Activated CD4-positive, alpha-beta T cell treated with anti-CD3 and anti-CD28 coated beads, Interleukin-2, amount 50 U/mL, for 24 hours (primary cell): ENCODE data around the gene HOXD4.

ENCODE experiments used
- DNase-seq, 2 donors: peaks; one replicate each; pipeline ENCODE4 v3.0.0-alpha.2; 2020; ENCODE audit warnings: low read depth in 1 of 2, low spot score in 1 of 2

Gene HOXD4

DNA sequence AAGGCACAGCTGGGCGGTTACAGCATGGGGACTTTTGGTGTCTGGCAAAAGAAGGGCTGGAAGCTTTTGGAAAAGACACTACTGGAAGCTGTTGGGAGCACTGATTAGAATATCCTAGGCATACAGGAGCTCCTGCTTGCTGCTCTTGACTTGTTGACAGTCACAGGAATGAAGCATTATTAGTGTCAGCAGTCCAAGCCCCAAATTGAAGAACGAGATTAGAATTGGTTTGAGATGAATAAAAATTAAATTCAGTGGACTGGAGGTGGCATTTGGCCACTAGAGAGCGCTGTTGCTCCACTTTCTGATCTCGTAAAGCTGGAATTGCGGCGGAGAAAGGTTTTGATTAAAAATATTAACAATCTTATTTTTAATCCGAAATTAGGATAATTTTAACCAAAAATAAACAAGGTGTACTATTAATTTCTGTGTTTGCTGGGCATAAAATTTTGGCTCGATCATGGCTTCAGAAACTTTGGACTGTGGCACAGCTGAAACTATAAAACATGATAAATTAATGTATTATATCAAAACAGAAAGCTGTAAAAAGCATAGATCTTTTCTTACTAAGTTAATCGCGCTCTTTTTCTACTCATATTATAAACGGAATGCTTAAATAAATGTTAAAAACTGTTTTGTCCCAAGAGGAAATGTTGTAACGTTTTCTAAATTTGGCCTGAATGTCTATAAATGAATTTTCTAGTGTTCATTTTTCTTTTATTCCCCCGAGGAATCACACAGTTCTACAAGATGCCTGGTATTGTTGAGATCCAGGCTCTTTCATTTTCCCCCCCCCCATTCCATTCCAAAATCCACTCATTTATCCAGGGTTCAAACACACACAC is 24.2 kb upstream of the HOXD4 start:
- peak; percentile 52 to 60 for DNase-seq

DNA sequence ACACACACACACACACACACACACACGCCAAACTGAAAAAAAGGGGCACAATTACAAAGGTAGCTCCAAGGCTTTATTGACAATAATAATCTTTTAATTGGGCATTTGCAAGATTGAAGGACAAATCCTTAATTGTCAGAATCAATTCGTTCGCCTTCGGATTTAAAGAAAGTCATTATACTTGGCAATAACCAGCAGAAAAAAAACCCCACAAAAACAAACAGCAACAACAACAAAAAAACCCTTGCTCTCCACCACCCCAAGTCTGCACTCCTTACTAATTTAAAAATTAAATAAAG is 23.6 kb upstream of the HOXD4 start:
- no peak for DNase-seq

DNA sequence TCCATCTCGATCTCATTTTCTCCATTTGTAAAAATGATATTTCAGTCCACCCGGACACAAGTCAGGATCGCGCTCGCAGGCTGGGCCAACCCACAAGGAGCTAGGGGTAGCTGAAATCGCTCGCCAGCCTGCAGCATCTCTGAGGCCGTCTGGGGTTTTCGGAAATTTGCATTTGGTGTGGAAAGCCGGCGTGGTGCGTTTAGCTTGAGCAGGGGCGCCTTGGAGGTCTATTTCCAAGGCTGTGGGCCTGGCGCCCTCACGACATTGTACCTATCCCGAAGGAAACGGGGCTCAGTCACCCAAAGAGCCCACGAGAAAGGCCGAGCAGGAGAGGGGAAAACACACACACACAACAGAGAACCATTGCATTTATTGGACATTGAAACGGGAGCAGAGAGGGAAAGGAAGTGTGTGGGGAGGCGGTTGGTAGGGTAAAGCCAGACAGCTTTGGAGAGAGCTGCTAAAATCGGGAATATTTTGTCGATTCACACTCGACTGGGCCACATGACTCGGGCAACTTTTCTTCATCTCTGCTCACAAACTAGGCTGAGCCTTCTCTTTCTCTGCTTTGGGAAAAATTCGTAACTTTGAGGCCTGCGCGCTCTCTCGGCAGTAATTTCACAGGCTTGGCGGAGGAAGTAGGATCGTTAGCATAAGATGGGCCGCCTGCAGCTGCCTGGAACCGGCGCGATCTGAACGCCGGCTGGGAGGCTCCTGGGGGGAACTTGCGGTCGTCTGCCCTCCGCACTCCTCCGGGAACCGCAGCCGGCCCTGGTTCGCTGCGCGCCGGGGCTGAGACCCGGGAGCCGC is 23.0 kb upstream of the HOXD4 start:
- no peak for DNase-seq

DNA sequence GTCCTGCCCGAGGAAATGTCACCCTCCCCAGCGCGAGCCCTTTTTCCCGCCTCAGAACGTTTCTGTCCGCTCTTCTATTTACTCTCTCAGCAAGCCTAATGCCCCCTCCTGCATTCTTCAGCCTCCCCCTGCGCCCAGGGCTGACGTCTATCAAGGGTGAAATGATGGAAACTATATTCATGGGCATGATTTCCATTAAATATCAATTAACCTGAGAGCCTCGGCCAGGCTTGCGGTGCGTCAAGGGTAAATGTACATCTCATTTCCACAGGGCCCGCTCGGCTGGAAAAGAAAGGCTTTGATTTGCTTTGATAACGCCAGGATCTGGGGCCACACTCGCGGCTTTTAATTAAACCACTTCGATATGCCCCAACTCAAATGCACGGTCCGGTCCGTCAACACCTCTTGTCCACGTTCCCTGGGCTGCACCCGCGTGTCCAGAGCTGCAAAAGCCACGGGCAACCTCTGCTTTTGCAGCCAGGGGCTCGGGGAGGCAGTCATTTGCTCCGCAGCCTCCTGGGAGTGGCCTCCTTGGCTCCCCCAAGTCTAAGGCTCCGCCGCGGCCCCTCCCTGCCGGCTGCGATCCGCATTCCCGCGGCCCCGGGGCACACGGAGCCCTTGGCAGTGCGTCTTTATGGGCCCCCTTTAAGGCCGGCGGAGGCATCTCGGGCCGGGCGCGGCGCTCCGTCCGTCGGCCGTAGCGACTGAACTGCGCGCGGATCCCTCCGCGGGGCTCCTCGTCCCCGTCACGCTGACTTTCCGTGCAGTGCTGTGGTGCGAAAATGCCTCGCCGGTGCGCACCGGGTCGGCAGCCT is 22.2 kb upstream of the HOXD4 start, which contains the start of gene HOXD8:
HOXD8 (plus strand) TSS at position 724 of the 815 bp plus-strand sequence. CDS start 662 bp downstream, outside the sequence.
- no peak for DNase-seq

DNA sequence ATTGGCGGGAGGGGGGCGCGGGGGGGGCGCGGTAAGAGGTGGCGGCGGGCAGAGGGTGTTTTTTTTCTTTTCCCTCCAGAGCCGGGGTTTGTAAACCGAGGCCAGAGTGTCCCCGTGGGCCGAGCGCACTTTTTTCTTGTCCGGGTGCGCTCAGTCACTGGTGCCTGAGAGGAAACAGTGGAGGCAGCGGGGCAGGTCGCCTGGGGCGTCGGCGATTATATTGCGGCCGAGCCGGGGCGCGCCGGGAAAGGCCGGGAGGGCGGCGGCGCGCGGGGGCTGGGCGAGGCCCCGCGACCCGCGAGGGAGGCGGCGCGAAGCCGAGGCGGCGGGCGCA is 21.6 kb upstream of the HOXD4 start:
- no peak for DNase-seq

DNA sequence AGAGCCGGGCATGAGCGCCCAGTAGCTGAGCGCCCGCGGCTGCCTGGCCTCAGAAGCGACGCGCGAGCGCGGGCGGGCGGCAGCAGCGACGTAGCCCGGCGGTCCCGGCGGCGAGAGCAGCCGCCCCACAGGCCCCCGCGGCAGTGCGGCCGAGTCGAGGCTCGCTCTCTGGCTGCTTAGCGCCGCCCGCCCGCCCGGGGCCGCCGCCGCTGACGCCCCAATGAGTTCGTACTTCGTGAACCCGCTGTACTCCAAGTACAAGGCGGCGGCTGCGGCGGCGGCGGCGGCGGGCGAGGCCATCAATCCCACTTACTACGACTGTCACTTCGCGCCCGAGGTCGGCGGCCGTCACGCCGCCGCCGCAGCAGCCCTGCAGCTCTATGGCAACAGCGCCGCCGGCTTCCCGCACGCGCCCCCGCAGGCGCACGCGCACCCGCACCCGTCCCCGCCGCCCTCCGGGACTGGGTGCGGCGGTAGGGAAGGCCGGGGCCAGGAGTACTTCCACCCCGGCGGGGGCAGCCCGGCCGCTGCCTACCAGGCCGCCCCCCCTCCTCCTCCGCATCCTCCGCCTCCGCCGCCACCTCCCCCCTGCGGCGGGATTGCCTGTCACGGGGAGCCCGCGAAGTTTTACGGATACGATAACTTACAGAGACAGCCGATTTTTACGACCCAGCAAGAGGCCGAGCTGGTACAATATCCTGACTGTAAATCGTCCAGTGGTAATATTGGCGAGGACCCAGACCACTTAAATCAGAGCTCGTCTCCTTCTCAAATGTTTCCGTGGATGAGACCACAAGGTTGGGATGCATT is 21.0 kb upstream of the HOXD4 start:
- DNase-seq = no peak

DNA sequence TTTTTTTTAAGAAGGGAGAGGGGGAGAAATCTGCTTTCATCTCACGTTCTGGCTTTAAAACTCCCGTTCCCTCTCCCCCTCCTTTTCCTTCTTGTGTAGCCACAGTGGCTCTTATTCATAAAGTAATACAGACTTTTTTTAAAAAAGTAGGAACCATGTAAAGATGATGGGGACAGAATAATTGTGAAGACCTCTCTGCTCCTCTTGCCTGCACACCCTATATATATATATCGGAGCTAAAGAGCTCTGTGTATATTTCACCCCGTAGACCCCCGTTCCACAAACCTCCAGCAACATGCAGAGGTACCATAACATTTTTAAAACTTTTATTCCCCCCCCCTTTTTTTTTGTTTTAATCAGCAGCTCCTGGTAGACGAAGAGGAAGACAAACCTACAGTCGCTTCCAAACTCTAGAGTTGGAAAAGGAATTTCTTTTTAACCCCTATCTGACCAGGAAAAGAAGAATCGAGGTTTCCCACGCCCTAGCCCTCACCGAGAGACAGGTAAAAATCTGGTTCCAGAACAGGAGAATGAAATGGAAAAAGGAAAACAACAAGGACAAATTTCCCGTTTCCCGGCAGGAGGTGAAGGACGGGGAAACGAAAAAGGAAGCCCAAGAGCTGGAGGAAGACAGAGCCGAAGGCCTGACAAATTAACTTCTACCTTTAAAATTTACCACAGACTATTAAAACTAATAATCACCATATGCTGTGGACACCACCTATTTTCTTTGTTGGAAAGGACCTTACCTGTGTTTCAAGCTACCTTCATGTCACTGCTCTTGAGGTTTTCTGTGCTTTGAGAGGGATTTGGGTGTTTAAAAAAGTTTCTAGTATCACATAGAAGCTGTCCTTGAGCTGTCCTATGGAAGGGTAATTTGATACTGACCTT is 20.1 kb upstream of the HOXD4 start:
- no peak for DNase-seq

DNA sequence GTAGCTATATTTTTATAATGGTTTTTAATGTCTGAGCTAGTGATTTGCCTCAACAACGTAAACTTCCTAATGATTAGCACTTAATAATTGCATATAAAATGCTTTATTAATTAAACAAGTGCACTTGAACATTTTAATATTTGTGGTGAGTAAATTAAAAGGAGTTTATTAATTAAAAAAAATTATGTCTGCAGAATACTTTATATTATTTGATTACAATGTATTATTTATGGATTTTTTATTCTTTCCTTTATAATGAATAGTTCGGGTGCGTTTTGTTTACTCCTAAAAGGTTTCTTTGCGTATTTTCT is 19.5 kb upstream of the HOXD4 start:
- DNase-seq = no peak

DNA sequence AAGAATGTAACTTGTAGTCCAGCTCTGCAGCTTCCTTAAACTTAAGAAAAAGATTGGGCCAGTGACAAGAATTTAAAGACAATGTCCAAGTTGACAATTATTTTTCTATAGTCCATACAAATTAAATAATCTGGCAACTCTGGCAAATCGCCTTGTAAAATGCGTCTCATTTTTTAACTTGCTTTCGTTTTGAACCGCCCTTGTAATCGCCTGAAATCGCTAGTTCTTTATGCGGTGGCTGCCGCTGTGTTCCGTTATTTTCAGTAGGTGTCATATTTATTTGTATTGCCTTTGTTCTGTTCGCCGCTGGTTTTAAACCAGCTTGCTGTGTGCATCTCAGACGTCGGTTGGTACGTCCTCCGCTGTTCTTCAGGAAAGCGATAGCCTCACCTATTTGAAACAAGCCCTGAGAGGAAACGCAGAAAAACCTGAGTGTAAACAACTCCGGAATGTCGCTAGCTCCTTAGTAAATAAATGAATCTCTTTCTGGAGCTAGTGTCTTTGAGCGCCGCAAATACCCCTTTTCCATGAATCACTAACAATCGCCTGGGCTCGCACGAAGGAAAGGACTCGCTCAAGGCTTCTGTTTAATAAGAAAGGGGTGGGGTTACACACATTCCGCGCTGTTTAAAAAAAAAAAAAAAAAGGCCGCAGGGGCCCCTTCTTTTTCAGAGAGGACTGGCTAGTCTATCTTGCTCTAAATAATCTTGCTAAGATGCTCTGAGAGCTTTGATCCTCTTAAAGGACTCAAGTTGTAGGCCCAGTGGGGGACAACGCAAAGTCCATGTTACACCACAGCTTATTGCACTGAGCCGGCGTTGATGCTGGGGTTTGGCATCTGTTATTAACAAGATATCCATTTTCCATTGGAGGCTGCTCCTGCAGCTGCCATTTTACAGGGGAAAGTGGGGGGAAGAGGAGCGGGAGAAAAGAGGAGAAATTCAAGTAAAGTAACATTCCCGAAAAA is 18.9 kb upstream of the HOXD4 start:
- no peak for DNase-seq

DNA sequence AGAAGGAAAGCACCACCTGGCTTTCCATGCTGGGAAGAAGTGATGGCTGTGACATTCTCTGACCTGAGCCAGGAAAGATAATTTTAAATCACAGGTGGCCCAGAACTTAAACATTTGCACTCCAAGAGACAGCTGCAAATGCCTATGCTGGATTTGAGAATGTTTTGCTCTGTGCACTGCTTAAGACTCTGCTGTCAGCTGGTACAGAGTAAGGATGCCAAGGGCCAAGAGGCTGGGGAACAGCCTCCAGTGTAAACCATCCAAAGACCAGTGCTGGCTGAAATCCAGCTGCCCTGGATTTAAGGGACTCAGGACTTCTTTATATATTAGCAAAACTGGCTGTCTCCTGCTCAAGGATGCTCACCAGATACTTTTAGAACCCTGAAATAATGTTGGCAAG is 18.0 kb upstream of the HOXD4 start:
- no peak for DNase-seq

DNA sequence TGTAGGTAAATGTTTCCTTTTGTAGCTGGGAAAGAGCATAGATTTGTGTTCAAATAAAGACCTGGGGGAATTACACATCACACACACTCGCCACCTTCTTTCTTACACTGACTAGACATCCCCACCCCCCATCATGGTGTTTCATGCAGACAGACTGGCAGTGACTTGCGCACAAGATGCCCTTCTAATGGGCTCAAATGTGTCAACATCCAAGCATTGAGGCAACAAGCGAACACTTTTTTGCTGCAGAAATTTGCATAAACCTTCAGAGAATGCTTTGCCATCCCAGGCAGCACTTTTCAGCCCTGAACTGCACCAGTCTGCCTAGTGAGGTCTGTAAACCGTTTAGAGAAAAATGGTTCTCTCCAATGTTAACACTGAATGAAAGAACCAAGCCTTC is 17.3 kb upstream of the HOXD4 start:
- DNase-seq = no peak

DNA sequence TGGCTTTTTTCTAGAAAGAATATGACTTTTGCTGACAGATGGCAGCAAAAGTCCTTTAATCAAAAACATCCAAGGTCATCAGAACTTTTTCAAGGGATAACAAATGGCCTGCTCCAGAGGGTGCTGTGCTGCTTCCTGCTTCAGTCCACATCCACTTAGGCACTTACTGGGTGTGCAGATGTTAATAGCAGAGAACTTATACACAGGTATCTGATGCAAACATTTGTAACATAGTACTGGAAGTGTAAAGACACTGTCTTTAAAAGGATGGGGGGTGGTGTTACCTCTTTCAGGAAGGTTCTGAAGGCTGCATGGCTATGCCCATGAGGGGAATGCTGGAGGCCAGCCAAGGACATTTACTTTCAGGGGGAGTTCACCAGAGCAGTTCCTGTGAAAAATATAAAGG is 16.3 kb upstream of the HOXD4 start:
- no peak for DNase-seq

DNA sequence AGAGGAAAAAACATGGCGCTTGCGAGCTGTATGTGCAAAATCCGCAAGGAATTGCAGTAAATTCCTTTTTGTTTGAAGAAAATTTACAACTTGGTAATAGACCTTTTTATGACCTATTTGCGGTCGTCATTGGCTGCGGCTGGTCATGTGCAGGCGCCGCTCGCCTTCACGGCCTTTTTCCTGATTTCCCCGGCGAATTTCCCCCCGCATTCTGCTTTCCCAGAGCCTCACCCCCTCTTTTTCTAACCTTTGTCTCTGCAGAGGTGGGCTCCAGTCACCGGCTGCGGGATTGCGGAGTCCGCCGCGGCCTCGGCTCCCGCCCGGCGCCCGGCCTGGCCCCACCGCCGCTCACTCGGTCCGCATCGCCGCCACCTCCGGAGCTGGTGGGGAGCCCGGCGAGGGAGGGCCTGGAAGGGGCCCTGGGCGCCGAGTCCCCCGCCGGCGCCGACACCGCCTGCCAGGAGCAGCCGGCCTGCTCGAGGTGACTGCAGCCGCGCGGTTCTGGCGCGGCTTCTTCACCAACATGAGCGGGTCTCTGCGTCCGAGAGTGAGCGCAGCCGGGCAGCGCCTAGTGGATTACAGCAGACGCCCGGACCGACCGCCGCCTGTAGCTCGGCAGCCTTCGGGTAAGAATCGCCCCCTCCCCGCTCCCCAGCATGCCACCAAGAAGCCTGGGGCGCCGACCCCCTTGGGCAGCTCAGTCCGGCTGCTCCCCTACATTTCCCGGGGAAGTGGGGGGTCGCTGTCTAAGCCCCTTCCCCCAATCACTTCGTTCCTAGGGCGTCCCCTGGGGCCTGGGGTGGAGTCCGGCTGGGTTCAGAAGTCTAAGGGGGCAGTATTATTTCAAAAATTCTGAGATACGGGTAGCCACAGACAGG is 14.7 kb upstream of the HOXD4 start:
- DNase-seq = no peak

DNA sequence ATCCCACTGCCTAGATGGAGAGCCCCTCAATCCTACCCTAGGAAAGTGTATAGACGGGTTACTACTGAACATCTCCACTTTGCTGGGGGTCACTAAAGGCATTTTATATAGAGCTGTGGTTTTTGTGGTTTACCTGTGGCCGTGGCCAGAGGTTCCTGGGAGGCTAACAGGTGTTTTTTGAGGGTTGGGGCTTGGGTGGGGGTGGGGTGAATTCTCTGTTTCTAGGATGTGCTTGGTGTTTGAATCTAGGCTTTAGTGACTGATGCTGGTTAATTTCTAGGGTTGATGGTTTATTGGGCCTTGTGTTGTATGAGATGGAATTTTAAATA is 14.1 kb upstream of the HOXD4 start:
- no peak for DNase-seq

DNA sequence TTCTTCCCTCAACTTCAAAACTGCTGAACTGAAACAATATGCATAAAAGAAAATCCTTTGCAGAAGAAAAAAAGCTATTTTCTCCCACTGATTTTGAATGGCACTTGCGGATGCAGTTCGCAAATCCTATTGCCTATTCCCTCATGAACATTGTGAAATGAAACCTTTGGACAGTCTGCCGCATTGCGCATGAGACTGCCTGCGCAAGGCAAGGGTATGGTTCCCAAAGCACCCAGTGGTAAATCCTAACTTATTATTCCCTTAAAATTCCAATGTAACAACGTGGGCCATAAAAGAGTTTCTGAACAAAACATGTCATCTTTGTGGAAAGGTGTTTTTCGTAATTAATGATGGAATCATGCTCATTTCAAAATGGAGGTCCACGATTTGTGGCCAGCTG is 13.4 kb upstream of the HOXD4 start:
- no peak for DNase-seq

DNA sequence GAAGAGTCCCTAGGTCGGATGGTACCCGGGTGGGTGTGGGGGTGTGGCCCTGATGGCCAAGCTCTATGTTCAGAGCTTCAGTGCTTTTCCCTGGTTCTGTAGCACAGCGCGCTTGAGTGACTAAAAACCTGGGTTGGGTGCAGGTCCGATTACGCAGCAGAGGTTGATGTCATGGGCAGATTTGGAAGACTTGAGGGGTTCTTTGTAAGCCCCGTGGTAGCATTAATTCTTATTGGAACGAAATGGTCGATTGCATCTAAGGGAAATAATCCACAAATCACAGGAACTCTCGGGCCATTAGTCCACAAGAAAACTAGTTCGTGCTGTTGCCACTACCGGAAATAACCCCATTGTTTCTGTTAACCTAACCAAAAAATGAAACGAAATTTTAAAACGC is 12.8 kb upstream of the HOXD4 start:
- no peak for DNase-seq

DNA sequence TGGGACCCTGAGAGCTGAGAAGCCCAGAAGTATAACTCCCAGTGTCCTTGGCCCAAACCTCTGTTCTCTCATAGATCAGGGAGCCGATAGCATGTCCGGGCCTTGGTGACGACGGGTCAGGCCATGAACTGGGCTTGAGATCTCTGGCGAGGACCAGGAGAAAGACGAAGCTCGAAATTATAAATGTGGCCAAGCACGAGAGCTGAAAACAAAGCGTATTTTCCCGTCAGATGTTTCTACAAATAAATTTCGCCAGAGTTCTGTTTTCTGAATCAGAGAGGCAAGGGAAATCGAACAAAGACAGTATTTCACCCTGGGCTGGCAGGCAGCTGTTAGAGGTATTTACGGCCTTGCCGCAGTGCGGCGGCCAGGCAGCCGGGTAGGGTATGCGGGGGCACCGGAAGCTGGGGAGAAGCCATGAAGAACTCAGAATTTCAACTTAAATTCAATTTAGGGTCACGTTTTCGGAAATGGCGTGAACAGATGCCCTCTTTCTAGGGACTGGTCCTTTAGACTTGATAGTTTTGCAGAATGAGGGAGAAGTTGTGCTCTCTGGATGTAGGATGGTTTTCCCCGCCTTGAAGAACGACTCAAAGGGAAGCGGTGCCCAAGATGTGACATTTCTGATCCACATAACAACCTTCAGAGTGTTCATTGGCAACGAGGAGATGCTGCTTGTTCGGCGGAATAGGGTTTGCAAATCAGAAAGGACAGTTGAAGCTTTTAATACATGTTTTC is 12.3 kb upstream of the HOXD4 start:
- no peak for DNase-seq
